GM12878 (cell line): ENCODE results near the gene ADRA2C.

Source experiments
- CREB1 ChIP-seq: IDR thresholded peaks from 2 replicates; pipeline ENCODE4 v1.6.1; 2012; ENCODE audit warnings: low read depth, mild to moderate bottlenecking, inconsistent platforms
- MYC ChIP-seq: IDR thresholded peaks from 2 replicates; pipeline ENCODE4 v1.6.1; 2011; ENCODE audit warnings: mild to moderate bottlenecking, low read length, moderate library complexity, inconsistent platforms; ENCODE audit not compliant: insufficient read depth, insufficient replicate concordance, insufficient read length, severe bottlenecking
- NFYA ChIP-seq: IDR thresholded peaks from 2 replicates; pipeline ENCODE4 v1.6.1; 2011; ENCODE audit warnings: low read depth, mild to moderate bottlenecking, low read length, improper control_type of control experiment, borderline replicate concordance
- SP1 ChIP-seq: IDR thresholded peaks from one replicate; pipeline ENCODE4 v1.6.1; 2011; ENCODE audit warnings: low read depth, low read length
- SPI1 ChIP-seq: IDR thresholded peaks from 2 replicates; pipeline ENCODE4 v1.6.1; 2011; ENCODE audit warnings: low read depth, mild to moderate bottlenecking, low read length, moderate library complexity, borderline replicate concordance; ENCODE audit not compliant: insufficient read depth
- SREBF1 ChIP-seq: IDR thresholded peaks from 2 replicates; pipeline ENCODE4 v1.6.1; 2012; ENCODE audit warnings: mild to moderate bottlenecking, low read length
- TF ChIP-seq, protein P1 (sequence below): IDR thresholded peaks from 2 replicates; pipeline ENCODE4 v1.6.1; 2012; ENCODE audit warnings: mild to moderate bottlenecking, low read depth, low read length
- TF ChIP-seq, protein P2 (sequence below), 3 experiments: IDR thresholded peaks in 2 of 3; conservative IDR thresholded peaks in 1 of 3; 2 replicates each; pipeline ENCODE4 v1.5.1; 2011; ENCODE audit warnings: low read depth in 3 of 3, low read length in 3 of 3, mild to moderate bottlenecking in 3 of 3, control low read depth in 2 of 3, moderate library complexity in 2 of 3, inconsistent platforms in 1 of 3, mixed read lengths in 1 of 3; ENCODE audit not compliant: control insufficient read depth in 2 of 3, insufficient read depth in 1 of 3; ENCODE audit errors: extremely low read depth in 1 of 3

- no peak for TF ChIP-seq SPI1
- no peak for TF ChIP-seq MYC
- TF ChIP-seq, protein P1, sequence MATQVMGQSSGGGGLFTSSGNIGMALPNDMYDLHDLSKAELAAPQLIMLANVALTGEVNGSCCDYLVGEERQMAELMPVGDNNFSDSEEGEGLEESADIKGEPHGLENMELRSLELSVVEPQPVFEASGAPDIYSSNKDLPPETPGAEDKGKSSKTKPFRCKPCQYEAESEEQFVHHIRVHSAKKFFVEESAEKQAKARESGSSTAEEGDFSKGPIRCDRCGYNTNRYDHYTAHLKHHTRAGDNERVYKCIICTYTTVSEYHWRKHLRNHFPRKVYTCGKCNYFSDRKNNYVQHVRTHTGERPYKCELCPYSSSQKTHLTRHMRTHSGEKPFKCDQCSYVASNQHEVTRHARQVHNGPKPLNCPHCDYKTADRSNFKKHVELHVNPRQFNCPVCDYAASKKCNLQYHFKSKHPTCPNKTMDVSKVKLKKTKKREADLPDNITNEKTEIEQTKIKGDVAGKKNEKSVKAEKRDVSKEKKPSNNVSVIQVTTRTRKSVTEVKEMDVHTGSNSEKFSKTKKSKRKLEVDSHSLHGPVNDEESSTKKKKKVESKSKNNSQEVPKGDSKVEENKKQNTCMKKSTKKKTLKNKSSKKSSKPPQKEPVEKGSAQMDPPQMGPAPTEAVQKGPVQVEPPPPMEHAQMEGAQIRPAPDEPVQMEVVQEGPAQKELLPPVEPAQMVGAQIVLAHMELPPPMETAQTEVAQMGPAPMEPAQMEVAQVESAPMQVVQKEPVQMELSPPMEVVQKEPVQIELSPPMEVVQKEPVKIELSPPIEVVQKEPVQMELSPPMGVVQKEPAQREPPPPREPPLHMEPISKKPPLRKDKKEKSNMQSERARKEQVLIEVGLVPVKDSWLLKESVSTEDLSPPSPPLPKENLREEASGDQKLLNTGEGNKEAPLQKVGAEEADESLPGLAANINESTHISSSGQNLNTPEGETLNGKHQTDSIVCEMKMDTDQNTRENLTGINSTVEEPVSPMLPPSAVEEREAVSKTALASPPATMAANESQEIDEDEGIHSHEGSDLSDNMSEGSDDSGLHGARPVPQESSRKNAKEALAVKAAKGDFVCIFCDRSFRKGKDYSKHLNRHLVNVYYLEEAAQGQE, result no peak
- TF ChIP-seq SREBF1, result no peak
- TF ChIP-seq SP1, result no peak
- TF ChIP-seq, protein P2, sequence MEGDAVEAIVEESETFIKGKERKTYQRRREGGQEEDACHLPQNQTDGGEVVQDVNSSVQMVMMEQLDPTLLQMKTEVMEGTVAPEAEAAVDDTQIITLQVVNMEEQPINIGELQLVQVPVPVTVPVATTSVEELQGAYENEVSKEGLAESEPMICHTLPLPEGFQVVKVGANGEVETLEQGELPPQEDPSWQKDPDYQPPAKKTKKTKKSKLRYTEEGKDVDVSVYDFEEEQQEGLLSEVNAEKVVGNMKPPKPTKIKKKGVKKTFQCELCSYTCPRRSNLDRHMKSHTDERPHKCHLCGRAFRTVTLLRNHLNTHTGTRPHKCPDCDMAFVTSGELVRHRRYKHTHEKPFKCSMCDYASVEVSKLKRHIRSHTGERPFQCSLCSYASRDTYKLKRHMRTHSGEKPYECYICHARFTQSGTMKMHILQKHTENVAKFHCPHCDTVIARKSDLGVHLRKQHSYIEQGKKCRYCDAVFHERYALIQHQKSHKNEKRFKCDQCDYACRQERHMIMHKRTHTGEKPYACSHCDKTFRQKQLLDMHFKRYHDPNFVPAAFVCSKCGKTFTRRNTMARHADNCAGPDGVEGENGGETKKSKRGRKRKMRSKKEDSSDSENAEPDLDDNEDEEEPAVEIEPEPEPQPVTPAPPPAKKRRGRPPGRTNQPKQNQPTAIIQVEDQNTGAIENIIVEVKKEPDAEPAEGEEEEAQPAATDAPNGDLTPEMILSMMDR (IDR thresholded peaks at IDR 0.05 in 2 of 3, conservative IDR thresholded peaks at IDR 0.05 in 1 of 3; ENCODE audit: control insufficient read depth in 2 of 3, extremely low read depth in 1 of 3, insufficient read depth in 1 of 3, low read depth in 3 of 3, low read length in 3 of 3), result no peak
- TF ChIP-seq CREB1, result no peak
- TF ChIP-seq NFYA, result no peak
Measured at GRCh38 chr4:3816256-3816825, 50.2 kb downstream of the ADRA2C start.
